Neuronal stem cell (in vitro differentiated cells): Measurements from ENCODE around the gene TIMM17A.

Experiments used
- DNase-seq: peaks from one replicate; pipeline ENCODE4 v3.0.0-alpha.2; 2013; ENCODE audit warnings: low spot score
- H2AFZ ChIP-seq: one replicate; pipeline ENCODE4 v1.6.1; 2013; ENCODE audit warnings: mild to moderate bottlenecking, low read length, inconsistent platforms
- H2AK5ac ChIP-seq: 2 replicates; pipeline ENCODE4 v1.6.1; 2013; ENCODE audit warnings: low read depth, mild to moderate bottlenecking, inconsistent platforms, low read length, moderate library complexity, mixed read lengths
- H2BK120ac ChIP-seq: 2 replicates; pipeline ENCODE4 v1.6.1; 2013; ENCODE audit warnings: low read depth, mild to moderate bottlenecking, inconsistent platforms, low read length, moderate library complexity, mixed read lengths
- H2BK12ac ChIP-seq: one replicate; pipeline ENCODE4 v1.6.1; 2013; ENCODE audit warnings: low read length, inconsistent platforms
- H2BK15ac ChIP-seq: 2 replicates; pipeline ENCODE4 v1.6.1; 2013; ENCODE audit warnings: mild to moderate bottlenecking, low read length, inconsistent platforms, mixed read lengths
- H2BK5ac ChIP-seq: one replicate; pipeline ENCODE4 v1.6.1; 2013; ENCODE audit warnings: inconsistent platforms, mild to moderate bottlenecking, low read length, moderate library complexity
- H3K14ac ChIP-seq: one replicate; pipeline ENCODE4 v1.6.1; 2013; ENCODE audit warnings: low read length, inconsistent platforms
- H3K18ac ChIP-seq: 2 replicates; pipeline ENCODE4 v1.6.1; 2013; ENCODE audit warnings: low read length, inconsistent platforms
- H3K23ac ChIP-seq: 2 replicates; pipeline ENCODE4 v1.6.1; 2013; ENCODE audit warnings: low read depth, mild to moderate bottlenecking, mixed read lengths, low read length, inconsistent platforms; ENCODE audit not compliant: poor library complexity
- H3K27ac ChIP-seq: replicated peaks from 3 replicates; pipeline ENCODE4 v1.5.1; 2013; ENCODE audit warnings: low read length, inconsistent platforms
- H3K27me3 ChIP-seq, 3 experiments: 2 replicates each; pipeline ENCODE4 v1.6.1; 2013; ENCODE audit warnings: low read length in 3 of 3, mild to moderate bottlenecking in 2 of 3, inconsistent platforms in 1 of 3, low read depth in 1 of 3, mixed read lengths in 1 of 3, moderate library complexity in 1 of 3; ENCODE audit not compliant: control insufficient read depth in 3 of 3, insufficient read depth in 3 of 3
- H3K36me3 ChIP-seq, 2 donors: replicated peaks in 1 of 2; 2 replicates each; pipeline ENCODE4 v1.6.1; 2013; ENCODE audit warnings: low read length in 2 of 2; ENCODE audit not compliant: control insufficient read depth in 2 of 2, insufficient read depth in 2 of 2
- H3K4ac ChIP-seq: 2 replicates; pipeline ENCODE4 v1.6.1; 2013; ENCODE audit warnings: inconsistent platforms, mild to moderate bottlenecking, low read length, moderate library complexity
- H3K4me1 ChIP-seq, 2 donors: 1 replicate in 1 of 2; 2 replicates in 1 of 2; pipeline ENCODE4 v1.6.1; 2013; ENCODE audit warnings: low read length in 2 of 2, low read depth in 1 of 2; ENCODE audit not compliant: control insufficient read depth in 2 of 2, insufficient read depth in 1 of 2
- H3K4me2 ChIP-seq: one replicate; pipeline ENCODE4 v1.6.1; 2013; ENCODE audit warnings: mild to moderate bottlenecking, low read length, inconsistent platforms; ENCODE audit not compliant: insufficient read depth, poor library complexity, severe bottlenecking
- H3K4me3 ChIP-seq, 2 donors: 2 replicates each; pipeline ENCODE4 v1.5.1; 2013; ENCODE audit warnings: low read length in 2 of 2, mild to moderate bottlenecking in 2 of 2, inconsistent platforms in 1 of 2, moderate library complexity in 1 of 2
- H3K79me1 ChIP-seq: one replicate; pipeline ENCODE4 v1.6.1; 2013; ENCODE audit warnings: low read depth, mild to moderate bottlenecking, inconsistent platforms, low read length, moderate library complexity
- H3K9ac ChIP-seq: one replicate; pipeline ENCODE4 v1.6.1; 2013; ENCODE audit warnings: mild to moderate bottlenecking, low read depth, low read length, inconsistent platforms; ENCODE audit not compliant: poor library complexity
- H3K9me3 ChIP-seq, 2 donors: replicated peaks in 1 of 2; 2 replicates each; pipeline versions ENCODE3 to v1.6.1; 2013; ENCODE audit warnings: low read length in 2 of 2, mild to moderate bottlenecking in 2 of 2, inconsistent platforms in 1 of 2, low read depth in 1 of 2, mixed read lengths in 1 of 2, moderate library complexity in 1 of 2; ENCODE audit not compliant: control insufficient read depth in 2 of 2, insufficient read depth in 1 of 2
- H4K8ac ChIP-seq: one replicate; pipeline ENCODE4 v1.6.1; 2013; ENCODE audit warnings: low read depth, mild to moderate bottlenecking, inconsistent platforms, low read length, moderate library complexity
- H4K91ac ChIP-seq: one replicate; pipeline ENCODE4 v1.6.1; 2013; ENCODE audit warnings: low read length, low read depth, mild to moderate bottlenecking, inconsistent platforms; ENCODE audit not compliant: poor library complexity
- WGBS, 2 donors: extraction: QIAGEN DNeasy Blood & Tissue Kit; methylation state at CpG; one replicate each; pipeline ENCODE4 v1.1.7; 2013; ENCODE audit warnings: missing lambda C conversion rate in 2 of 2, mixed read lengths in 1 of 2; ENCODE audit not compliant: insufficient read length in 2 of 2, insufficient replicate concordance in 1 of 2; ENCODE audit errors: extremely low coverage in 2 of 2; 5-methylcytosine and 5-hydroxymethylcytosine counted together

TIMM17A gene

GRCh38 chr1:201982623-201983379, 27.5 kb downstream of the TIMM17A start, which contains the start of gene RNPEP:
Gene RNPEP (plus strand): TSS chr1:201982648. CDS start chr1:201982667, 19 bp downstream.
- Histone ChIP-seq H2AFZ (peak within 1 kb of the TSS; percentile 82), H4K8ac (peak within 1 kb of the TSS; percentile 86), H2AK5ac (peak within 1 kb of the TSS; percentile 43), H3K9me3 (no peaks in the 10 kb centered on the region), H2BK5ac (no peak within 1 kb of the TSS), H2BK120ac (peak within 1 kb of the TSS; percentile 35), H3K4me3 (peak within 1 kb of the TSS; percentile 65 to 100), H2BK15ac (peak within 1 kb of the TSS; percentile 82), H3K27me3 (peaks cover 0 to 3% (median 0%) of the 10 kb centered on the region in 3 experiments), H3K18ac (peak within 1 kb of the TSS; percentile 98), H3K4me1 (peaks cover 2 to 5% of the 10 kb centered on the region in 2 donors), H3K27ac (peak within 1 kb of the TSS; percentile 61), H3K9ac (peak within 1 kb of the TSS; percentile 98), H2BK12ac (no peak within 1 kb of the TSS), H4K91ac (no peak within 1 kb of the TSS), H3K4me2 (peak within 1 kb of the TSS; percentile 95), H3K36me3 (peaks cover 0 to 5% of the 10 kb centered on the region in 2 donors), H3K14ac (peak within 1 kb of the TSS; percentile 98), H3K79me1 (peaks cover 2% of the 10 kb centered on the region), H3K4ac (no peak within 1 kb of the TSS), H3K23ac (peak within 1 kb of the TSS; percentile 94)
- DNase-seq = peak; percentile 64
- WGBS, 2 donors = no CpG with 5 or more reads among the region's 80 CpGs

GRCh38 chr1:201983380-201983805, 28.1 kb downstream of the TIMM17A start:
- no CpG with 5 or more reads among the region's 11 CpGs for WGBS, 2 donors
- Histone ChIP-seq H2BK15ac (peak overlapping the region; percentile 78), H3K79me1 (peaks cover 2% of the 10 kb centered on the region), H3K27ac (no peak overlapping the region), H3K4me1 (peaks cover 2 to 5% of the 10 kb centered on the region in 2 donors), H3K27me3 (peaks cover 0 to 3% (median 0%) of the 10 kb centered on the region in 3 experiments), H2AFZ (peak overlapping the region; percentile 82), H3K9me3 (no peaks in the 10 kb centered on the region), H2BK5ac (no peak overlapping the region), H3K4me2 (peak overlapping the region; percentile 59), H2BK120ac (peak overlapping the region; percentile 35), H2BK12ac (no peak overlapping the region), H4K8ac (peak overlapping the region; percentile 29), H3K23ac (peak overlapping the region; percentile 94), H3K4ac (no peak overlapping the region), H3K4me3 (peak overlapping the region; percentile 65 to 100), H3K14ac (no peak overlapping the region), H3K36me3 (peaks cover 0 to 7% of the 10 kb centered on the region in 2 donors), H4K91ac (no peak overlapping the region), H3K9ac (peak overlapping the region; percentile 98), H2AK5ac (no peak overlapping the region), H3K18ac (peak overlapping the region; percentile 98)
- DNase-seq = no peak

GRCh38 chr1:201984446-201984845, 29.1 kb downstream of the TIMM17A start:
- WGBS, 2 donors = no CpG with 5 or more reads among the region's 3 CpGs
- Histone ChIP-seq H3K9ac (no peak overlapping the region), H3K4me3 (peak overlapping the region in 1 of 2 donors; percentile 65), H3K4me1 (peaks cover 2 to 5% of the 10 kb centered on the region in 2 donors), H3K27ac (no peak overlapping the region), H3K9me3 (no peaks in the 10 kb centered on the region), H3K23ac (no peak overlapping the region), H2BK12ac (no peak overlapping the region), H3K14ac (no peak overlapping the region), H3K4me2 (no peak overlapping the region), H4K91ac (no peak overlapping the region), H2AK5ac (no peak overlapping the region), H4K8ac (no peak overlapping the region), H3K4ac (no peak overlapping the region), H2BK5ac (no peak overlapping the region), H2AFZ (no peak overlapping the region), H3K36me3 (peaks cover 3 to 18% of the 10 kb centered on the region in 2 donors), H2BK15ac (no peak overlapping the region), H3K79me1 (peaks cover 2% of the 10 kb centered on the region), H3K18ac (no peak overlapping the region), H3K27me3 (peaks cover 0 to 3% (median 0%) of the 10 kb centered on the region in 3 experiments), H2BK120ac (no peak overlapping the region)
- DNase-seq = no peak

- H3K9ac ChIP-seq = no peak overlapping the region
- no peak overlapping the region for H3K18ac ChIP-seq
- no peak overlapping the region for H3K27ac ChIP-seq
- H3K9me3 ChIP-seq = no peaks in the 10 kb centered on the region
- H3K4me2 ChIP-seq = no peak overlapping the region
- H2BK5ac ChIP-seq = no peak overlapping the region
- WGBS, 2 donors = no CpG with 5 or more reads among the region's 2 CpGs
- H3K27me3 ChIP-seq = peaks cover 0 to 3% (median 0%) of the 10 kb centered on the region in 3 experiments
- peaks cover 8 to 27% of the 10 kb centered on the region in 2 donors for H3K36me3 ChIP-seq
- no peak overlapping the region for H4K91ac ChIP-seq
- no peak overlapping the region for H3K14ac ChIP-seq
- no peak overlapping the region for H2BK15ac ChIP-seq
- H3K23ac ChIP-seq = no peak overlapping the region
- no peak overlapping the region for H2AFZ ChIP-seq
- H3K79me1 ChIP-seq = peaks cover 2% of the 10 kb centered on the region
- DNase-seq = no peak
- H2BK12ac ChIP-seq = no peak overlapping the region
- no peak overlapping the region for H2AK5ac ChIP-seq
- H3K4me3 ChIP-seq = no peak overlapping the region
- peaks cover 2 to 5% of the 10 kb centered on the region in 2 donors for H3K4me1 ChIP-seq
- no peak overlapping the region for H4K8ac ChIP-seq
- no peak overlapping the region for H2BK120ac ChIP-seq
- no peak overlapping the region for H3K4ac ChIP-seq
These were observed 30.1 kb downstream of the TIMM17A start for GRCh38 chr1:201985355-201985754.
